Colonic mucosa (tissue), 4 donors: Measurements from ENCODE around the gene PRC1. TPM values are rescaled to one million over a fixed set of nuclear protein-coding genes. Genes with fewer than 3 reads are reported as not detected.
A peak's percentile ranks its signal among the peaks of the same experiment; 100 is the strongest.

ENCODE experiments used
- DNase-seq: peaks from one replicate; pipeline ENCODE4 v3.0.0-alpha.2; 2020
- H3K27ac ChIP-seq: fragments of 200-600 bp; one replicate; pipeline ENCODE4 v1.8.0; 2021
- H3K27me3 ChIP-seq: fragments of 200-600 bp; one replicate; pipeline ENCODE4 v1.8.0; 2021
- H3K36me3 ChIP-seq: fragments of 200-600 bp; one replicate; pipeline ENCODE4 v1.8.0; 2021
- H3K4me1 ChIP-seq: fragments of 200-600 bp; one replicate; pipeline ENCODE4 v1.8.0; 2021; ENCODE audit warnings: mild to moderate bottlenecking
- H3K4me3 ChIP-seq: fragments of 200-600 bp; one replicate; pipeline ENCODE4 v1.8.0; 2021
- H3K9ac ChIP-seq, 2 donors: one replicate each; pipeline ENCODE4 v1.7.0; 2013; ENCODE audit warnings: control low read depth in 2 of 2, low read depth in 2 of 2, low read length in 2 of 2
- H3K9me3 ChIP-seq: fragments of 200-600 bp; one replicate; pipeline ENCODE4 v1.8.0; 2021
- CTCF ChIP-seq: fragments of 200-600 bp; IDR thresholded peaks from one replicate; pipeline ENCODE4 v1.8.0; 2022; ENCODE audit warnings: antibody characterized with exemption, mild to moderate bottlenecking
- intact Hi-C: fragments of 100-400 bp; cut with DNase I; formaldehyde crosslinking; loops from one replicate; pipeline ENCODE4 v1.14.1; 2022
- total RNA-seq, 2 donors: library from RNA; stranded (reverse); fragmentation: NEBNext Ultra II Directional in 1 of 2; extraction: Animal tissue kit (Norgen Biotek cat#: 25700) in 1 of 2; gene quantifications; one replicate each; pipeline ENCODE4 v1.2.1, GENCODE V29; 2021
- donor health status: healthy.
- donor health status: DM: no; HTN: no; CAD: no.
- donor health status: DM: no; HTN: no; CAD: no.

PRC1 gene
- total RNA-seq, 2 donors from 2014 or later = 44.3 to 114 TPM

- Histone ChIP-seq H3K9me3 (no peaks in the 10 kb centered on the region), H3K27me3 (no peaks in the 10 kb centered on the region), H3K4me1 (peaks cover 3% of the 10 kb centered on the region), H3K27ac (no peak overlapping the region), H3K4me3 (no peak overlapping the region), H3K36me3 (no peaks in the 10 kb centered on the region), H3K9ac (no peak overlapping the region)
- intact Hi-C loops = no loop called here
- no peak for TF ChIP-seq CTCF
- DNase-seq = no peak
Measured at GRCh38 chr15:90989040-90989768, 5.1 kb downstream of the PRC1 start.

DNA sequence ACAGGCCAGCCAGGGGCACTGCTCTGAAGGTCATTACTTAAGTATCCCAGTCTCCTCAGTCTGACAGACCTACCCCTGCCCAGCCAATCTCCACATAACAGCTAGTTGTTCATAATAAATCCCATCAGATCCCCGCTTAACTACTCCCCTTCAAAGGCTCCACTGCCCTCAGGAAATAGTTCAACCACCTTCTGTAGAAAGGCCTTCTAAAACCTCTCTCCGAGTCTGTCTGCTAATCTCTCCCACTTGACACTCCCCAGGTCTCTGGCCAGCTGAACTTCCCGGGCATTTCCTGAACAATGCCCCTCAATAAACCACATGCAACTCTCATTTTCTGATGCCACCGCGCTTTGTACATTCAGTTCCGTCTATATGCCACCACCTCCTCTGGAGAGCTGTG, 6.0 kb downstream of the PRC1 start:
- no peak overlapping the region for H3K4me3 ChIP-seq
- intact Hi-C loops = no loop called here
- peak overlapping the region in 1 of 2 donors; percentile 64 for H3K9ac ChIP-seq
- TF ChIP-seq CTCF = no peak
- no peaks in the 10 kb centered on the region for H3K36me3 ChIP-seq
- H3K27me3 ChIP-seq = no peaks in the 10 kb centered on the region
- no peaks in the 10 kb centered on the region for H3K9me3 ChIP-seq
- no peak for DNase-seq
- no peaks in the 10 kb centered on the region for H3K4me1 ChIP-seq
- no peak overlapping the region for H3K27ac ChIP-seq

DNA sequence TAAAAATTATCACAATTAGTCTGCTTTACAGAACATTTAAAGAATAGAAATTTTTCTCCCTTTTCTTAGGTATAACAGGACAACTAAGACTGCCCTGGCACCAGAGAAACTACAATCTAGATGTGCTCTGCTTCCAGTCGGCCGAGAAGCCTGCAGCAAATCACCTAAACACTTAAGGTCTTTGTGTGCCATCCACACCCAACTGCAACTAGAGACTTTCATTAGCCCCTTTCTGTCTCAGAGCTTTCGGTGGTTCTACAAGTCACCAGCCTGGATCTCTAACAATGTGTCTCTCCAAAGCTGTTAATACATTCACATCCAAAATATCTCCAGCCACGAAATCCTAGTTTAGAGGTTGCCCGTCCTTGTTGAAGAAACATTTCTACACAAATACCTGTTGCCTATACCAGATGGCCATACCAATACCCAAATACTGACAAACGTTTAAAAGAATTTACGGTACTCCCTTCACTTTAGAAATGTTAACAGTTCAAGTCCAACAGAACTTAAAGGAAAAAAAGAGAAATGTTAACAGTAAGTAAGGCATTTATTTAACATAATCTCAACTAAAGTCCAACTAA, 6.7 kb downstream of the PRC1 start:
- Histone ChIP-seq H3K4me1 (no peaks in the 10 kb centered on the region), H3K9ac (peak overlapping the region in 1 of 2 donors; percentile 7), H3K27ac (no peak overlapping the region), H3K4me3 (no peak overlapping the region), H3K9me3 (no peaks in the 10 kb centered on the region), H3K27me3 (no peaks in the 10 kb centered on the region), H3K36me3 (no peaks in the 10 kb centered on the region)
- intact Hi-C loops = no loop called here
- no peak for DNase-seq
- TF ChIP-seq CTCF = no peak

GRCh38 chr15:90986790-90987507, 7.4 kb downstream of the PRC1 start:
- no peaks in the 10 kb centered on the region for H3K36me3 ChIP-seq
- no peak overlapping the region for H3K4me3 ChIP-seq
- H3K9me3 ChIP-seq = no peaks in the 10 kb centered on the region
- no peak for TF ChIP-seq CTCF
- H3K27me3 ChIP-seq = no peaks in the 10 kb centered on the region
- DNase-seq = no peak
- intact Hi-C loops = no loop called here
- no peaks in the 10 kb centered on the region for H3K4me1 ChIP-seq
- peak overlapping the region in 1 of 2 donors; percentile 26 for H3K9ac ChIP-seq
- no peak overlapping the region for H3K27ac ChIP-seq

- no peak for DNase-seq
- no peak for TF ChIP-seq CTCF
- Histone ChIP-seq H3K27me3 (no peaks in the 10 kb centered on the region), H3K4me1 (no peaks in the 10 kb centered on the region), H3K27ac (no peak overlapping the region), H3K4me3 (no peak overlapping the region), H3K9me3 (no peaks in the 10 kb centered on the region), H3K9ac (no peak overlapping the region), H3K36me3 (peaks cover 11% of the 10 kb centered on the region)
- intact Hi-C loops = no loop called here
Measured at GRCh38 chr15:90982135-90982534, 12.2 kb downstream of the PRC1 start.
